ENCODE results near the gene CERCAM. TPM values are rescaled to one million over a fixed set of nuclear protein-coding genes. Genes with fewer than 3 reads are reported as not detected.

The CERCAM gene
- total RNA-seq, 1 donor from 2014 or later, result 12.4 TPM

- no peaks in the 10 kb centered on the region for H3K27me3 ChIP-seq (ENCODE audit: control insufficient read depth, insufficient read depth, low read length)
- DNase-seq (ENCODE audit: low read depth) (no peak), FAIRE-seq (no peak)
- H3K36me3 ChIP-seq (ENCODE audit: control insufficient read depth, insufficient read depth, low read length), result no peaks in the 10 kb centered on the region
- H3K4me3 ChIP-seq (ENCODE audit: low read depth, low read length), result no peak overlapping the region
- TF ChIP-seq, protein P1, sequence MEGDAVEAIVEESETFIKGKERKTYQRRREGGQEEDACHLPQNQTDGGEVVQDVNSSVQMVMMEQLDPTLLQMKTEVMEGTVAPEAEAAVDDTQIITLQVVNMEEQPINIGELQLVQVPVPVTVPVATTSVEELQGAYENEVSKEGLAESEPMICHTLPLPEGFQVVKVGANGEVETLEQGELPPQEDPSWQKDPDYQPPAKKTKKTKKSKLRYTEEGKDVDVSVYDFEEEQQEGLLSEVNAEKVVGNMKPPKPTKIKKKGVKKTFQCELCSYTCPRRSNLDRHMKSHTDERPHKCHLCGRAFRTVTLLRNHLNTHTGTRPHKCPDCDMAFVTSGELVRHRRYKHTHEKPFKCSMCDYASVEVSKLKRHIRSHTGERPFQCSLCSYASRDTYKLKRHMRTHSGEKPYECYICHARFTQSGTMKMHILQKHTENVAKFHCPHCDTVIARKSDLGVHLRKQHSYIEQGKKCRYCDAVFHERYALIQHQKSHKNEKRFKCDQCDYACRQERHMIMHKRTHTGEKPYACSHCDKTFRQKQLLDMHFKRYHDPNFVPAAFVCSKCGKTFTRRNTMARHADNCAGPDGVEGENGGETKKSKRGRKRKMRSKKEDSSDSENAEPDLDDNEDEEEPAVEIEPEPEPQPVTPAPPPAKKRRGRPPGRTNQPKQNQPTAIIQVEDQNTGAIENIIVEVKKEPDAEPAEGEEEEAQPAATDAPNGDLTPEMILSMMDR (IDR thresholded peaks at IDR 0.05; ENCODE audit: insufficient read depth, low read length, severe bottlenecking), result no peak
These were observed 28.1 kb downstream of the CERCAM start for GRCh38 chr9:128448746-128449145.

DNA sequence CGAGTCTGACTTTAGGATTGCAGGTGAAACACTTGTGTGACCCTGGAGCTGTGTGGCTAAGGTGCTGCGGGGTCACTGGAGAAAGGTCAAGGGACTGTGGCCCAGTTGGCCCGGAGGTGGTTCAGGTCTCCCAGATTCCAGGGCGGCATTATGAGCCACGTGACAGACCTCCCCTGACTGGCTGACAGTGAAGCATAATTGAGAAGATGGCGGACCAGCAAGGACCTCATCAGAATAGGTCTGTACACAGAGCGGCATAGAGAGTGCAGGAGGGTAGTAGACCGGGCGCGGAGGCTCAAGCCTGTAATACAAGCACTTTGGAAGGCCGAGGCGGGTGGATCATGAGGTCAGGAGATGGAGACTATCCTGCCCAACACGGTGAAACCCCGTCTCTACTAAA, 34.3 kb downstream of the CERCAM start:
- TF ChIP-seq, protein P1 (IDR thresholded peaks at IDR 0.05; ENCODE audit: insufficient read depth, low read length, severe bottlenecking), result no peak
- FAIRE-seq, result no peak
- no peak for DNase-seq (ENCODE audit: low read depth)
- no peaks in the 10 kb centered on the region for H3K27me3 ChIP-seq (ENCODE audit: control insufficient read depth, insufficient read depth, low read length)
- H3K36me3 ChIP-seq (ENCODE audit: control insufficient read depth, insufficient read depth, low read length), result no peaks in the 10 kb centered on the region
- no peak overlapping the region for H3K4me3 ChIP-seq (ENCODE audit: low read depth, low read length)

GRCh38 chr9:128455849-128456612, 35.4 kb downstream of the CERCAM start, which contains the start of gene ODF2:
ODF2 (plus strand) TSS chr9:128456006; CDS start chr9:128456092, 86 bp downstream.
- FAIRE-seq (no peak), DNase-seq (ENCODE audit: low read depth) (peak; percentile 84)
- TF ChIP-seq, protein P1 (IDR thresholded peaks at IDR 0.05; ENCODE audit: insufficient read depth, low read length, severe bottlenecking), result no peak
- Histone ChIP-seq H3K27me3 (ENCODE audit: control insufficient read depth, insufficient read depth, low read length) (no peaks in the 10 kb centered on the region), H3K4me3 (ENCODE audit: low read depth, low read length) (peak within 1 kb of the TSS; percentile 83), H3K36me3 (ENCODE audit: control insufficient read depth, insufficient read depth, low read length) (peaks cover 7% of the 10 kb centered on the region)

DNA sequence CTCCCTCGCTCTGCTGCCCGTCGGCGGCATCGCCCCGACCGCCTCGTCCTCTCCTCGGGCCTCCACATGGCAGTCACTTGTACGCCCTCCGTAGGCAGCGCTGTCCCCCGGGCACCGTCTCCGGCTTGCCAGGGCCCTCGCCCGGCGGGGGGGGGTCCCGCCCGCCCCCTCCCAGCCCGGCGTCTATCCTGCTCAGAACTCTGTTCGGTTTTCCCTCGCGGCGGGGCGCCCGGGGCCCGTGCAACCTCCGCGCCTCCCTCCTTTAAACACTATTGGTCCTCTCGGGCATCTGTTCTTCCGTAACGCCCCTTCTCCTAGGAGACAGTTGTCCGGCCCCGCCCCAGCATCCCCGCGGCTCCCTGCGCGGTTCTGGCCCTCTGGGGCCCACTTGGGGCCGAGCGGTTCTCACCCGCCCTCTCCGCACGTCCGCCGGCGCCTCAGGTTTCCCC, 36.0 kb downstream of the CERCAM start:
- Histone ChIP-seq H3K36me3 (ENCODE audit: control insufficient read depth, insufficient read depth, low read length) (peaks cover 7% of the 10 kb centered on the region), H3K27me3 (ENCODE audit: control insufficient read depth, insufficient read depth, low read length) (no peaks in the 10 kb centered on the region), H3K4me3 (ENCODE audit: low read depth, low read length) (peak overlapping the region; percentile 83)
- DNase-seq (ENCODE audit: low read depth), result peak; percentile 55
- TF ChIP-seq, protein P1 (IDR thresholded peaks at IDR 0.05; ENCODE audit: insufficient read depth, low read length, severe bottlenecking), result no peak
- no peak for FAIRE-seq

DNA sequence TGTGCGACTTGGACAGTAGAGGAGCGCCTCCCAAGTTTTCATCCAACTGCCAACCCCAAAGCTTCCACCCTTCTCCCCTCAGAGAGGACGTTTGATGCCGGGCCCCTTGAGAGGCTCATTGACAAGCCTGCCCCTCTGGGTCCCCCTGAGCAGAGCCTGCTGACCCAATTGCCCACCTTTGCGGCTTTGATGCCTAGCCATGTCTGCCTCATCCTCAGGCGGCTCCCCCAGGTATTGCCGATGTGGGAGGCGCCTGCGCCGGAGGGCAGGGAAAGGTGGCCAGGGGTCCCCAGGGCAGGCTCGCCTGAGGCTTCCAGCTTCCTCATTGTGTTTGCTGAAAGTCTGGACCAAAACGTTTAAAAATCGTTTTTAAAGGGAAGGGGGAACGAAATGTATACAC, 36.5 kb downstream of the CERCAM start:
- TF ChIP-seq, protein P1 (IDR thresholded peaks at IDR 0.05; ENCODE audit: insufficient read depth, low read length, severe bottlenecking), result no peak
- FAIRE-seq (no peak), DNase-seq (ENCODE audit: low read depth) (no peak)
- H3K4me3 ChIP-seq (ENCODE audit: low read depth, low read length), result peak overlapping the region; percentile 83
- H3K27me3 ChIP-seq (ENCODE audit: control insufficient read depth, insufficient read depth, low read length), result no peaks in the 10 kb centered on the region
- H3K36me3 ChIP-seq (ENCODE audit: control insufficient read depth, insufficient read depth, low read length), result peaks cover 7% of the 10 kb centered on the region

Data from bronchial epithelial cell (primary cell).